Fibroblast of lung (primary cell): ENCODE measurements around the gene ENG.

Experiments used
- CTCF ChIP-seq, 2 donors: IDR thresholded peaks in 1 of 2; conservative IDR thresholded peaks in 1 of 2; 1 replicate in 1 of 2; 2 replicates in 1 of 2; pipeline ENCODE4 v1.5.1; 2011 to 2012; ENCODE audit warnings: low read length in 2 of 2, control low read depth in 1 of 2, inconsistent platforms in 1 of 2, low read depth in 1 of 2, mild to moderate bottlenecking in 1 of 2
- EZH2 ChIP-seq: IDR thresholded peaks from 2 replicates; pipeline ENCODE4 v1.5.1; 2012; ENCODE audit warnings: low read length, control low read depth, mild to moderate bottlenecking; ENCODE audit errors: missing control alignments

- TF ChIP-seq CTCF (conservative IDR thresholded peaks at IDR 0.05 in 1 of 2, IDR thresholded peaks at IDR 0.05 in 1 of 2; ENCODE audit: low read depth in 1 of 2, low read length in 2 of 2) = no peak
- TF ChIP-seq EZH2 = no peak
These were observed 61.9 kb downstream of the ENG start for GRCh38 chr9:127792417-127793031.
